ENCODE data around the gene ST8SIA6.

The ST8SIA6 gene

GRCh38 chr10:17292375-17292774 is 162.0 kb downstream of the ST8SIA6 start:
- Histone ChIP-seq H3K79me2 (no peaks in the 10 kb centered on the region), H3K9ac (no peak overlapping the region), H3K27ac (no peak overlapping the region), H3K4me2 (ENCODE audit: low read length) (no peak overlapping the region), H3K4me3 (ENCODE audit: low read depth, low read length) (no peak overlapping the region), H2AFZ (no peak overlapping the region), H3K9me3 (ENCODE audit: control insufficient read depth, low read length) (no peaks in the 10 kb centered on the region), H3K27me3 (ENCODE audit: control insufficient read depth, insufficient read depth, low read length) (no peaks in the 10 kb centered on the region), H3K4me1 (no peaks in the 10 kb centered on the region), H3K36me3 (ENCODE audit: control insufficient read depth, insufficient read depth, low read length) (no peaks in the 10 kb centered on the region)
- no peak for TF ChIP-seq CTCF (IDR thresholded peaks at IDR 0.05)

- Histone ChIP-seq H3K27ac (no peak overlapping the region), H3K27me3 (ENCODE audit: control insufficient read depth, insufficient read depth, low read length) (no peaks in the 10 kb centered on the region), H3K9ac (no peak overlapping the region), H2AFZ (no peak overlapping the region), H3K4me1 (no peaks in the 10 kb centered on the region), H3K36me3 (ENCODE audit: control insufficient read depth, insufficient read depth, low read length) (no peaks in the 10 kb centered on the region), H3K9me3 (ENCODE audit: control insufficient read depth, low read length) (no peaks in the 10 kb centered on the region), H3K4me3 (ENCODE audit: low read depth, low read length) (no peak overlapping the region), H3K4me2 (ENCODE audit: low read length) (no peak overlapping the region), H3K79me2 (no peaks in the 10 kb centered on the region)
- no peak for TF ChIP-seq CTCF (IDR thresholded peaks at IDR 0.05)
Measured at GRCh38 chr10:17290226-17290625, 164.2 kb downstream of the ST8SIA6 start.

- Histone ChIP-seq H2AFZ (no peak overlapping the region), H3K27me3 (ENCODE audit: control insufficient read depth, insufficient read depth, low read length) (no peaks in the 10 kb centered on the region), H3K27ac (no peak overlapping the region), H3K4me2 (ENCODE audit: low read length) (no peak overlapping the region), H3K4me3 (ENCODE audit: low read depth, low read length) (no peak overlapping the region), H3K36me3 (ENCODE audit: control insufficient read depth, insufficient read depth, low read length) (no peaks in the 10 kb centered on the region), H3K79me2 (no peaks in the 10 kb centered on the region), H3K9ac (no peak overlapping the region), H3K9me3 (ENCODE audit: control insufficient read depth, low read length) (no peaks in the 10 kb centered on the region), H3K4me1 (no peaks in the 10 kb centered on the region)
- TF ChIP-seq CTCF (IDR thresholded peaks at IDR 0.05) = no peak
Measured at GRCh38 chr10:17289763-17290162, 164.6 kb downstream of the ST8SIA6 start.

GRCh38 chr10:17286562-17287550 is 167.5 kb downstream of the ST8SIA6 start:
- H3K79me2 ChIP-seq = no peaks in the 10 kb centered on the region
- H3K27ac ChIP-seq = no peak overlapping the region
- no peaks in the 10 kb centered on the region for H3K4me1 ChIP-seq
- no peak overlapping the region for H3K9ac ChIP-seq
- H2AFZ ChIP-seq = no peak overlapping the region
- no peaks in the 10 kb centered on the region for H3K9me3 ChIP-seq (ENCODE audit: control insufficient read depth, low read length)
- no peak for TF ChIP-seq CTCF (IDR thresholded peaks at IDR 0.05)
- H3K4me3 ChIP-seq (ENCODE audit: low read depth, low read length) = no peak overlapping the region
- no peak overlapping the region for H3K4me2 ChIP-seq (ENCODE audit: low read length)
- H3K36me3 ChIP-seq (ENCODE audit: control insufficient read depth, insufficient read depth, low read length) = no peaks in the 10 kb centered on the region
- H3K27me3 ChIP-seq (ENCODE audit: control insufficient read depth, insufficient read depth, low read length) = no peaks in the 10 kb centered on the region
